ENCODE measurements around the gene MSX2. TPM values are rescaled to one million over a fixed set of nuclear protein-coding genes. Genes with fewer than 3 reads are reported as not detected.

The MSX2 gene
- total and polyA plus RNA-seq, 2 of the 8 experiments (the other 6 are each of a cell fraction or from before 2014, with no cell fraction given) = 0.24 to 0.47 TPM

DNA sequence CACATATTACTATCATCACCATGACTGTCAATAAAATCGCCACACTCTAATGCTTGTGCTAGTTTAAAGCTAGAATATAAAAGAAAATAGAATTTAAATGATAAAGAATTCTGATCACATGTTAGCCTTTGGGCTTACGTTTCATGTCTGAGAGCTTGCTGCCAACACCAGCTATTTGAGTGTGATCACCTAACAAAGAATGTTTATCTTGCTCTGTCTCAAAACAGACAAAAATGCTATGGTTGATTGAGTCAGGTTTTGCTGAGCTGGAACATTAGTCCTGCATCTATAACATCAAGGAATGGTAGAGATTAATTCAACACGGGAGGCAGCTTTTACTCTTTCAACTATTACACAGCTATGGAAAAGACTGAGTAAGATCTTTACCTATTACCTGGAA, 50.7 kb downstream of the MSX2 start:
- H2AFZ ChIP-seq (ENCODE audit: low read length) = no peak overlapping the region
- no peak overlapping the region for H3K56ac ChIP-seq (replicated peaks; ENCODE audit: insufficient read length, low read depth, low read length)
- no peaks in the 10 kb centered on the region for H3K27me3 ChIP-seq (replicated peaks in 1 of 4; ENCODE audit: control insufficient read depth in 3 of 4, extremely low read depth in 1 of 4, insufficient read depth in 3 of 4, low read length in 3 of 4)
- no peaks in the 10 kb centered on the region for H3K4me1 ChIP-seq (replicated peaks in 1 of 4; ENCODE audit: control insufficient read depth in 3 of 4, insufficient read depth in 4 of 4, low read length in 3 of 4)
- no peak overlapping the region for H4K91ac ChIP-seq (replicated peaks; ENCODE audit: insufficient read length, low read length)
- H3K36me3 ChIP-seq (ENCODE audit: control insufficient read depth in 2 of 4, insufficient read depth in 4 of 4, low read length in 3 of 4) = no peaks in the 10 kb centered on the region
- no peaks in the 10 kb centered on the region for H3K79me1 ChIP-seq (ENCODE audit: low read depth, low read length)
- H3K9me3 ChIP-seq (ENCODE audit: insufficient read depth in 2 of 2, low read depth in 1 of 2, low read length in 1 of 2) = no peaks in the 10 kb centered on the region
- no peak overlapping the region for H2BK5ac ChIP-seq (ENCODE audit: low read depth, low read length)
- H4K5ac ChIP-seq (ENCODE audit: insufficient read length, low read depth, low read length) = no peak overlapping the region
- WGBS, 2 experiments (ENCODE audit: extremely low coverage in 1 of 2, insufficient coverage in 1 of 2, insufficient read length in 1 of 2, insufficient replicate concordance in 2 of 2, low coverage in 1 of 2, low lambda C conversion rate in 2 of 2, missing lambda C conversion rate in 1 of 2) = 70% methylated on average over 3 of the region's 3 CpGs; no CpG with 5 or more reads in 1 of the 2 experiments
- DNase-seq (ENCODE audit: low read depth in 1 of 2, low spot score in 2 of 2) (no peak), FAIRE-seq (no peak)
- H2BK15ac ChIP-seq (ENCODE audit: low read length) = no peak overlapping the region
- ChIA-PET CTCF (ENCODE audit: partially characterized antibody) (interaction anchor here (0.5 to 1.4 kb wide), 8 partner anchors 9 to 1603 kb away, joined by 3 to 9 read pairs (median 4); no protein-coding TSS in a partner anchor), POLR2A (ENCODE audit: partially characterized antibody) (no interaction called here)
- H3K23ac ChIP-seq (ENCODE audit: insufficient read length) = no peak overlapping the region
- no peak overlapping the region for H2BK20ac ChIP-seq (ENCODE audit: low read length)
- no peak overlapping the region for H3K4me2 ChIP-seq (ENCODE audit: insufficient read depth in 1 of 2, low read depth in 2 of 2, low read length in 2 of 2)
- no peak overlapping the region for H2BK12ac ChIP-seq (ENCODE audit: low read depth, low read length)
- no peak overlapping the region for H2BK120ac ChIP-seq (replicated peaks; ENCODE audit: low read depth, low read length)
- H2AK5ac ChIP-seq (ENCODE audit: low read depth, low read length) = no peak overlapping the region
- H3K79me2 ChIP-seq (ENCODE audit: control insufficient read depth in 1 of 2, insufficient read depth in 2 of 2, low read length in 2 of 2) = no peaks in the 10 kb centered on the region; a peak in 1 of 4 replicates
- H3K18ac ChIP-seq (ENCODE audit: extremely low read depth, low read length) = no peak overlapping the region
- no peaks in the 10 kb centered on the region for H3K23me2 ChIP-seq (ENCODE audit: low read depth, low read length)
- H3K27ac ChIP-seq (ENCODE audit: low read depth, low read length) = no peak overlapping the region
- no peak overlapping the region for H3K9ac ChIP-seq (replicated peaks in 1 of 4; ENCODE audit: extremely low read depth in 1 of 4, low read depth in 3 of 4, low read length in 3 of 4)
- no peak overlapping the region for H3K4ac ChIP-seq (replicated peaks; ENCODE audit: insufficient read length, low read depth, low read length)
- H3K4me3 ChIP-seq (ENCODE audit: extremely low read depth in 1 of 4, insufficient read depth in 2 of 4, low read depth in 3 of 4, low read length in 4 of 4) = no peak overlapping the region
- H3K14ac ChIP-seq (ENCODE audit: insufficient read length) = no peak overlapping the region
- H4K8ac ChIP-seq (ENCODE audit: extremely low read depth, insufficient read depth, low read length) = no peak overlapping the region
- no peaks in the 10 kb centered on the region for H4K20me1 ChIP-seq (replicated peaks in 1 of 2; ENCODE audit: control insufficient read depth in 1 of 2, insufficient read depth in 2 of 2, low read length in 2 of 2)
- no peak for TF ChIP-seq PHF8 (conservative IDR thresholded peaks at IDR 0.05; ENCODE audit: low read depth, low read length)
- no peak for TF ChIP-seq CHD1 (IDR thresholded peaks at IDR 0.05; ENCODE audit: low read depth, low read length)
- no peak for TF ChIP-seq GTF2F1 (IDR thresholded peaks at IDR 0.05; ENCODE audit: borderline replicate concordance, low read depth, low read length)
- no peak for TF ChIP-seq POU5F1 (IDR thresholded peaks at IDR 0.05; ENCODE audit: low read depth, low read length)
- TF ChIP-seq HDAC2 (IDR thresholded peaks at IDR 0.05; ENCODE audit: borderline replicate concordance in 1 of 2, low read depth in 2 of 2, low read length in 2 of 2) = no peak
- TF ChIP-seq RNF2 (IDR thresholded peaks at IDR 0.05; ENCODE audit: borderline replicate concordance, low read depth, low read length, missing control alignments, poor library complexity, severe bottlenecking) = no peak
- TF ChIP-seq SP4 (IDR thresholded peaks at IDR 0.05; ENCODE audit: low read length) = no peak
- TF ChIP-seq, protein P1, sequence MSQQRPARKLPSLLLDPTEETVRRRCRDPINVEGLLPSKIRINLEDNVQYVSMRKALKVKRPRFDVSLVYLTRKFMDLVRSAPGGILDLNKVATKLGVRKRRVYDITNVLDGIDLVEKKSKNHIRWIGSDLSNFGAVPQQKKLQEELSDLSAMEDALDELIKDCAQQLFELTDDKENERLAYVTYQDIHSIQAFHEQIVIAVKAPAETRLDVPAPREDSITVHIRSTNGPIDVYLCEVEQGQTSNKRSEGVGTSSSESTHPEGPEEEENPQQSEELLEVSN (IDR thresholded peaks at IDR 0.05) = no peak
- no peak for TF ChIP-seq TAF1 (IDR thresholded peaks at IDR 0.05; ENCODE audit: low read depth, low read length)
- no peak for TF ChIP-seq SIX5 (IDR thresholded peaks at IDR 0.05; ENCODE audit: low read depth, low read length)
- TF ChIP-seq SP1 (IDR thresholded peaks at IDR 0.05; ENCODE audit: low read depth, low read length) = no peak
- no peak for TF ChIP-seq CBX8 (IDR thresholded peaks at IDR 0.05; ENCODE audit: borderline replicate concordance, low read depth, low read length)
- no peak for TF ChIP-seq EZH2 (IDR thresholded peaks at IDR 0.05; ENCODE audit: low read depth, low read length, severe bottlenecking)
- no peak for TF ChIP-seq SUZ12 (IDR thresholded peaks at IDR 0.05; ENCODE audit: low read length)
